CD8-positive, alpha-beta memory T cell (primary cell): ENCODE measurements around the gene CCDC93. TPM values are rescaled to one million over a fixed set of nuclear protein-coding genes. Genes with fewer than 3 reads are reported as not detected.

ENCODE experiments used
- polyA plus RNA-seq: library from polyadenylated mRNA; unstranded; fragments of 300-500 nt; fragmentation: Illumina TruSeq; gene quantifications from one replicate; pipeline ENCODE4 v1.2.3, GENCODE V29; 2021
- total RNA-seq, 2 experiments: library from RNA; stranded (reverse); gene quantifications; one replicate each; pipeline ENCODE4 v1.2.3, GENCODE V29; 2021

CCDC93 gene
- total and polyA plus RNA-seq, 3 experiments from 2014 or later = 8.7 to 33.5 (median 32.7) TPM

Other genes with a start within 250 kb of the CCDC93 start
- 100 to 1,000 TPM; 147 to 151 TPM for gene DDX18, start 199.4 kb downstream of the CCDC93 start, total RNA-seq
- gene DDX18, start 199.4 kb downstream of the CCDC93 start, polyA plus RNA-seq = 46.2 TPM
- 10 to 100 TPM; 13.4 to 16.9 TPM for gene INSIG2, start 74.4 kb upstream of the CCDC93 start, total RNA-seq
- 22.1 TPM for gene INSIG2, start 74.4 kb upstream of the CCDC93 start, polyA plus RNA-seq